GM18519 (cell line): ENCODE results near the gene SYNDIG1.

Experiments used
- ATAC-seq: cut with Tn5 transposase; IDR thresholded peaks from one replicate; pipeline ENCODE4 v1.9.1; 2021; ENCODE audit warnings: mild to moderate bottlenecking, moderate library complexity; ENCODE audit not compliant: unreplicated experiment, low FRiP score

Gene SYNDIG1

DNA sequence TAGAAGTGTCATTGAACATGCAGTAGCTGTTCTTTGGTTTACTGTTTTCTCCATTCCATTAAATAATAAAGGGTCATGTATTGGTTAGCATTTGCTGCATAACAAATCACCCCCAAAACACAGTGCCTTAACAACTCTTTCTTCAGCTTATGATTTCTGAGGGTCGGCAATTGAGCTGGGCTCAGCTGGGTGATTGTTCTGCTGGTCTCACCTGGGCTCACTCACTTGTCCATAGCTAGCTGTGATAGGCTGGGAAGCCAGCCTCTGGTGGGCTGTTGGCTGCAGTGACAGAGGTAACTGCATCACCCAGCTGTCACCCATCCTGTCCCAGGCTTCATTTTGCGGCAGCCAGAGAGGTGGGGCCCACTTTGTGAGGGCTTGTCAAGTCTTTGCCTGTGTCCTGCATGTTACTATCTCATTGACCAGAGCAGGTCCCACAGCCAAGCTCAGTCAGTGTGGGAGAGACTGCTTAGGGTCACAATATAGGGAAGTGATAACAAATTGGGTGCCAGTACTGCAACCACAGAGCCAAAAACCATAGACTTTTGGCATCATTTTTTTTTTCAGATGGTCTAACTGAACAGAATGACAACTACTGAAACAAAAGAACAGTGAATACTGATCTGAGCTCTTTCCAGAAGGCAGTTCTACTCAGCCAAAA lies 76.9 kb downstream of the SYNDIG1 start:
- ATAC-seq = no peak

DNA sequence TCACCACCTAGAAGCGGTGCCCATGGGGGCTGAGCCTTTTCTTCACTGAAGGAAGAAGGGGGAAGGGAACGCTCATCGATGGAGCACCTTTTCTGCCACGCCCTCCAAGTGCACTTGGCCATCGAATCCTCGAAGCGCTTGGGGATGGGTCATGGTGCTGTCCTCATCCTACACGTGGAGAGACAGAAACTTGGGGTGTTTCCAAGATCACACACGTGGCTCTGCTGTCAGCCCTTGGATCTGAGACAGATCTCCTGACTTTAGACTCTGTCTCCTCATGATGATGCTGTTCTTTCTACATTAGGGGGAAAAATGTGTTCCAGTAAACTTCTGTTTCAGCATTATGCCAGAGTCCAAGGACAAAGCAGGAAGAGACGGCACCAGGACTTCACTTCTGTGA lies 78.5 kb downstream of the SYNDIG1 start:
- no peak for ATAC-seq

DNA sequence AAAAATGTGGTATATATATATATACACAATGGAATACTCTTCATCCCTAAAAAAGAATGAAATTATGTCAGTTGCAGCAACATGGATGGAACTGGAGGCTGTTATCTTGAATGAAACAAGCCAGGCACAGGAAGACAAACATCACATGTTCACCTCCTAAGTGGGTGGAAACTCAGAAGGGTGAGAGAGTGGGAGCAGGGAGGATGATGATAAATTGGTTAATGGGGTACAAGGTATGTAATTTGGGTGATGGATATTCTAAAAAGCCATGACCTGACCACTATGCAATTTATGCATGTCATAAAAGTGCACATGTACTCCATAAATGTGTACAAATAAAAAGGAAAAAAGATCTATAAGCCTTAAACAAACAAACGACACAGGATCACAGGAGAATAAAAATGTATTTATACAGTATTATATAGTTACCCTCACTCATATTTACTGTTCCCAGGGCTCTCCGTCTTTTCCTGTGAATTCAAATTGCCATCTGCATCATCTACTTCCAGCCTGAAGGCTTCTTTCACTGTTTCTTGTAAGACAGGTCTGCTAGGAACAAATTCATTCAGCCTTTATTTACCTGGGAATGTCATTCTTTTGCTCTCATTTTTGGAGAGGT lies 89.8 kb downstream of the SYNDIG1 start:
- no peak for ATAC-seq

DNA sequence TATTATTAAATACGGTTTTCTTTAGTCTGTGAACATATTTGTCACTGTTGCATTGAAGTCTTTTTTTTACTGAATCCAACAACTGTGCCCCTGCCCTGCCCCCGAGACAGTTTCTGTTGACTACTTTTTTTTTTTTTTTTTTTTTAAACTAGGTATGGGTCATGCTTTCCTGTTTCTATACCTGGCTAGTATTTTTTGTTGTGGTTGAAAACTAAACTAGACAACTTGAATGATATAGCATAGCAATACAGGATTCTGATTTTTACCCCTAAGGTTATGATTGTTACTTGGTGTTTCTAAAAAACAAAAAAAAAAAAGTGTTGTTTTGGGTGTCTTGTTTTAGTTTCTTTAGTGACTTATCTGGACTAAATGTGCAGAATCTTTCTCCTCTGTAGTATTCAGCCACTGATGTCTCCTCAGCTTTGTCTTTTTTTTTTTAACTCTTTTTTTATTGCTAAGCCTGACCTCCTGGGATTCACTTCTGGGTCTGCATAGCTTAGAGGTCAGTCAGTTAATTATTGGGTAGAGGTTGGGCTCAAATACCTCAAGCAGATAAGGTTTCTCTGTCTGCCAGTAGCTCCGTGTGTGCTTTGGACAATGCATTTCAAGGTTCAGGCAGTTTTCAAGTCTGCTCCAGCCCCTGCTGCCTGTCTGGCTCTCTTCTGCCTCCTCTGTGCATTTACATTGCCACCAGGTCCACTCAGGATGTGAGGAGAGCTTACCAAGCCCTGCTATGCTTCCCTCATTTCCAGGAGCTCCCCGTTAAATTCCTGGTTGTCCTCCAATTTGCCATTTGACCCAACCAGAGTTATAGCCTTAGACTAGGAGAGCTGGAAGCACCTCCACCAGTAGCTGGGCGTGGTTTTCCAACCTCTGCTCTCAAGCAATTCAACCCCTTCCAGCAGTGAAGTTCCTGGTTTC lies 91.4 kb downstream of the SYNDIG1 start:
- no peak for ATAC-seq

DNA sequence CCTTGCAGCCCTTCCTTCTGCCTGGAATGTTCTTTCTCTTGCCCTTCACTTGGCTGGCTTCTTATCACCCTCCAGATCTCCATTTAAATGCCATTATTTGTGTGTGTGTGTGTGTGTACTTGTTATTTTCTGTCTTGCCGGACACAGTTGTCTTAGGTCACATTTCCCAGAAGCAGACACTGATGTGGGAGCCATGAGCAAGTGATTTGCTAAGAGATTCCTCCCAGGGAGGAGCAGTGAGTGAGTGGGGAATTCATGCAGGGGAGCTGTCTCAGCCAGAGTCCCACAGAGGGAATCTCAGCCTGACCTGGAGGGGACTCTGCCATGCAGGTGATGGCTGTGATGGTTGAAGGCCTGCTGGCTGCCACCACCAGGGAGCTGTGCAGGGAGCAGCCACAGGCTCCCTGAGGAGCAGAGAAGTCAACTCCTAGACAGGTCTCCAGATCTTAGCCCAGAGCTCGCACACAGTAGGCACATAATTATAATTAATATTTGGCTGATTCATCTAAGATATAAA lies 96.5 kb downstream of the SYNDIG1 start:
- no peak for ATAC-seq

DNA sequence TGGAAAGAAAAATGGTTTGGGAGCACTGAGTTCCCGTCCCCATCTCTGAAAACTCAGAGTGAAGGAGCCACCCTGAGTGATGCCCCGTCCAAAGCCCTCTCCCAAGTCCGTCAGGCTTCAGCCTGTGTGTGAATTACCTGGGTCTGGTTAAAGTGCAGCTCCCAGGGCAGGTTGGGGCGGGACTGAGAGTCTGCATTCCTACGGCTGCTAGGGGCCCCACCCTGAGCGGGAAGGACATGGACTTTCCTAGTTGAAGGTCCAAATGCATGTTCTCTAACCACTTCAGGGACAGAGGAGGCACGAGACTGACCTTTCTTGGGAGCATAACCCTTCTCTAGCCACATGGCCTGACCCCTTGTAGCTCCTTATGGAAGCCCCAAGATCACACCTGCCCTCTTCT lies 97.2 kb downstream of the SYNDIG1 start:
- no peak for ATAC-seq

DNA sequence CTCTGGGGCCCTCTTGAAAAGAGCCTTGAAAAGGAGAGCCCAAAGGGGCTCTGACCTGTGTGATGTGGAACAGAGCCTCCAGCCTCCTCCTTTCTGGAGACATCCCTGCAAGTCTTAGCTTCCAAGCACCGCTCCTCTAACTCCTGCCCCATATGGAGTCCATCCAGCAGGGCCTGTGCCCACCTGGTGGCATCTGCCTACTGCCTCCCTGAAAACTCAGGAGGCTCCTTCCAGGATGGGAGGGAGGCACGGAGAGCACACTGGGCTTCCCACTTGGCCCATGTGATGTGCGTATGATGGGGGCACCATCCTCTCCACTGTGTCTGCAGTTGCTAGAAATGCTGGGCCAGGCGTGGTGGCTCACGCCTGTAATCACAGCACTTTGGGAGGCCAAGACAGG lies 98.1 kb downstream of the SYNDIG1 start:
- no peak for ATAC-seq

DNA sequence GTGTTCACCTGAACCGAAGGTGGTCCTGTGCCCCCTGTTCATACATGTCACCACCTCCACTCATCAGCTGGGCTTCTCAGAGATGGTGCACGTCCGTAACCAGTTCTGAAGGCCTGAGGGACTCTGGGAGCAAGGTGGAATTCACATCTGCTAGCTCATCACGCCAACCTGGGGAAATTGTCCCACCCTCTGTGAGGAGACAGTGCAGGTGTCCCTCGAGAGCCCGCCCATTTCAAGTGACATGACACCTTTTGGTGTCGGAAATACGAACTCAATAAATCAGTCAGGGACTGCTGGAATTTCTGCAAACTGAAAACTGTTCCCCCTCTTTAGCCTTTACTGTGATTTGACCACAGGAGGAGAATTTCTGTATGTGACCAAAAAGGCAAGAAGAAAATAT lies 99.4 kb downstream of the SYNDIG1 start:
- no peak for ATAC-seq

DNA sequence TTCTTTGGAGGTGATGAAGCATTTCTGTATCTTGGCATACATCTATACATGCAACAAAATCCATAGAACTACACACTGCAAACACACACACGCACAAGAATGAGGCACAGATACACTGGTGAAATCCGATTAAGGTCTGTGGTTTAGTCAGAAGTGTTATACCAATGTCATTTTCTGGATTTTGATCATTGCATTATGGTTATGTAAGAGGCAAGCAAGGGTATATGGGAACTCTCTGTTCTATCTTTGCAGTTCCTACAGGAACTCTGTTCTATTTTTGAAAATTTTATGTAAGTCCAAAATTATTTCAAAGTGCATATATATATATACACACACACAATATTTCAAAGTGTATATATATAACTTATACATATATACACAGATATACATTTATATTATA lies 101.7 kb downstream of the SYNDIG1 start:
- ATAC-seq = no peak

DNA sequence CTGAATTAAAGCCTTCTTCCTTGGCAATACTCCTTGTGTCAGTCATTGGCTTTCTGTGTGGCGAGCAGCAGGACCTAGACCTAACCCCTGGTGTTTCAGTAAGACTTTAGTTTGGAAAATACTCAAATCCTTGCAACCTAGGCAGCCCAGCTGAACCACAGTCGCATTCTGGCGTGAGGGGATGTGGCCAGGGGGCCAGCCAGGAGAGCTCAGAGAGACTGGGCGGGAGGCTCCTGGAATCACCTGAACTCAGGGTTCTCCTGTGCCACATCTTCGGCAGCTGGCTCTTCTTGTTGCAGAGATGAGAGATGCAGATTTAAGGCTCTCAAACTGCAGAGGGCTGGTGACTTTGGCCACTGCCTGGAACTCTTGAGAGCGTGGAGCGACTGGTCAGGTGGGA lies 102.7 kb downstream of the SYNDIG1 start:
- no peak for ATAC-seq

DNA sequence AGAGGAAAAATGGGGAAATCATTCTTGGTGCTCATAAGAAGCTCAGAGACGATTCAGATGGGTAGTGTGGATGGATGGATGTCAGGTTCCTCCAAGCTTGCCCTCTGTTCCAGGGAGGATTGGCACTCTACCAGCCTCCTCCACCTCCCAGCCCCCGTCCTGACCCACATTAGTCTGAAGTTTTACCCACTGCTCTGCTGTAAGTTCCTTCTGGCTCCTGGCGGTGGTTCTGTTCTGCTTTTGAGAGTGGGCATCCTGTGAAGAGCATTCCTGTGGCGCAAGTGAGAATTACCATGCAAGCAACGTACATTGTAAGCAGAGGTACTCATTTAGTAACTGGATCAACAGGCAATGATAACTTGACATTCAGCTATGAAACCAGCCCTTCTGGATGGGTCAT lies 103.4 kb downstream of the SYNDIG1 start:
- no peak for ATAC-seq

DNA sequence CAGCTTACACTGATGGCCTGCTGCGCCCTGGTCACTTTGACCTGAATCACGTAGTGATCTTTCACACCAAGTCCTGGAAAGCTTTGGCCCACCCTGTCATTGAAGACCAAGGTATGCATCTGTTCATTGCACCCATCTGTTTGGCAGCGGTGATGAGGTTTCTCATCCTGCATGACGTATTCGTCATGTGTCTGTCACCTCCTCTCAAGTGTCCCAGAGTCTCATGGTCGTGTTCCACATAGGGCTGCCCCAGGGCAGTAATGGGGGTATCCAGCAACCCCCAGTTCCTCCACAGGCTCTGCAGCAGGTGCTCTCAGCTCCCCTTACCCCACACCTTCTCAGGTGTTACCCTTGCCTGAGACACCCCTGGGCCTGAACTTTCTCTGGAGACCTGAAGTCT lies 104.1 kb downstream of the SYNDIG1 start:
- ATAC-seq = no peak

DNA sequence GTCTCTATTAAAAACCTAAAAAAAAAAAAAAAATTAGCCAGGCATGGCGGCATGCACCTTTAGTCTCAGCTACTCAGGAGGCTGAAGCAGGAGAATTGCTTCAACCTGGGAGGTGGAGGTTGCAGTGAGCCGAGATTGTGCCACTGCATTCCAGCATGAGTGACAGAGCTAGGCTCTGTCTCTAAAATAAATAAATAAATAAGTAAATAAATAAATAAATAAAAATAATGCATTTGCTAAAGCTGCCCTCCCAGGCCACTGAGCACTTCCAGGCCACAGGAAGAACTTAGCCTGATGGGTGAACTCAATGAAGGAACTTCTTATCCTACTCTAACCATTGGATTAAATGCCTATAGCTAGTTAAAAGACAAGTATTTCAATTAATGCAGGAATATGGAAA lies 104.9 kb downstream of the SYNDIG1 start:
- no peak for ATAC-seq

DNA sequence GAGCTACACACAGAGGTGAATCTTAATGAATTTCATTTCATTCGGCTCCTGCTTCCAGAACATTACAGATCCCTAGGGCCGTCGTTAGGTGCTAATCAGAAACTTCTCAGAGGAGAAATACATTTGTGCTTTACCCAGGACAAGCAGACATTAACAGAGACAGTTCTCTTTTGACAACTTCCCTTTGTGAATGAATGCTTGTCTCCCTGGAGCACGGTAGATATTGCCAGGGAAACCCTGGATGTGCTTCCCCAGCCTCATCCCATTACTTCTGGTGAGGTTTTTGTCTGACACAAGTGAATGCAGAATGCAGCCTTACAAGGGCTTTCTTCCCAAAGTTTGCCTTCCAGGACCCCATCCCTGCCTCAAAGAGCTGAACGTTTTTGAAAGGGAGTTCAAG lies 105.4 kb downstream of the SYNDIG1 start:
- ATAC-seq = no peak

DNA sequence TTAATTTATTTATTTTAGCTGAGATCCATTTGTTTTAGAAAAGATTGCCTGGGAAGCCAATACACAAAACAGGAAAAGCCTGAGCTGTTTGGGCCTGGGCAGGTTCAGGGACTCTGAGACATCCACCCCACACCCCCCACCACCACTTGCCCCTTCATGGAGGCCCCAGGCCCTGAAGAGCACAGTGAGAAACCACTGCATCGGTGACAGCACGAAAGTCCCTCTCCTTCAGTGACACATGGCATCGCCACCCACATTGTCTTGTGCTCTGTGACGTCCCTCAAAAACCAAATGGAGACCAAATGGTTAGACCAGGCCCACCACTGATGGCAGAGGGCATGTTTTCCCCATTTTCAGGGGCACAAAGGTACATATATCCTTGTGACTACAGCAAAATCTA lies 106.4 kb downstream of the SYNDIG1 start:
- no peak for ATAC-seq

DNA sequence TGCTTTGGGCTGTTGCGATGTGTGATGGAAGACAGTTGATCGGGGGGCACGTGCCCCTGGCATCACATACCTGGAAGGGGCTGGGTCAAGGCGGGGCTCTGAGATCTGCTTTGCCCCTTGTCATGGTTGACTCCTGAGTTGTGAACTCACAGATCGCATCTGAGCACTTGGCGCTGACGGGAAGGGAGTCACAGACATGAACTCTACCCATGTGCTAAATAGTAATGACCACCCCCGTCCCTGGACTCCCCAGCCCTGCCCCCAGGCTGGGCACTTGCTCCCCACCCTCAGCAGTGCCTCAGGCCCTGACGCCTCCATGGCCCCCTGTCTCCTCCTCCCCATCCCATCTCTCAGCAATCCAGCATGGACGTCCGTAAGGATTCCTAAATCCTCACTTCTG lies 107.0 kb downstream of the SYNDIG1 start:
- ATAC-seq = no peak

DNA sequence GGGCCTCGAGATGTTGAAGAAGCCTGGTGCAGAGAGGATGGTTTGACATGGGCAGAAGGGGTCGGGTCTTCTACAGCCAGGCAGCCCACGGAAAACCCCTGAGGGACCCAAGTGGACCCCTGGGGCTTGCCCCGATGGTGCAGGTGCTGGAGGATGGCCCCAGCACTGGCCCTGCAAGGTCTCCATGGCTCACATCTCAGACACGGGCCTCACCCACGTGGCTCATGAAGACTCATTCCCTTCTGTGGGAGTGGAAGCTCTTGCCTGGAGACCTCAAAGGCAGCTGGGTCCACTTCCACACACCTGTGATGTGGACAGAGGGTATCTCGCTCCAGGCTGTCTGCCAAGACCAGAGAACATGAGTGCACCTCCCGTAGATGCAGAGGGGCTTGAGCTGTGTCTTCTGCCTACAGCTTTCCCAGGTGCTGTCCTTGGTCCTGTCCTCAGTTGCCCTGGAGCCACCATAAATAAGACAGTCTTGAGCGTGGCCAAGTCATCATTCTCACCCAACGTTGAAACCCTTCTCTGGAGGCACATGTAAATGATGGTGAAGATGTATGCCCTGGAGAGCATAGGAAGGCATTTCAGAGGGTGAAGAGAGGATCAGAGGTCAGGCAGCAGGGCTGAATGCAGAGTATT lies 108.0 kb downstream of the SYNDIG1 start:
- no peak for ATAC-seq

DNA sequence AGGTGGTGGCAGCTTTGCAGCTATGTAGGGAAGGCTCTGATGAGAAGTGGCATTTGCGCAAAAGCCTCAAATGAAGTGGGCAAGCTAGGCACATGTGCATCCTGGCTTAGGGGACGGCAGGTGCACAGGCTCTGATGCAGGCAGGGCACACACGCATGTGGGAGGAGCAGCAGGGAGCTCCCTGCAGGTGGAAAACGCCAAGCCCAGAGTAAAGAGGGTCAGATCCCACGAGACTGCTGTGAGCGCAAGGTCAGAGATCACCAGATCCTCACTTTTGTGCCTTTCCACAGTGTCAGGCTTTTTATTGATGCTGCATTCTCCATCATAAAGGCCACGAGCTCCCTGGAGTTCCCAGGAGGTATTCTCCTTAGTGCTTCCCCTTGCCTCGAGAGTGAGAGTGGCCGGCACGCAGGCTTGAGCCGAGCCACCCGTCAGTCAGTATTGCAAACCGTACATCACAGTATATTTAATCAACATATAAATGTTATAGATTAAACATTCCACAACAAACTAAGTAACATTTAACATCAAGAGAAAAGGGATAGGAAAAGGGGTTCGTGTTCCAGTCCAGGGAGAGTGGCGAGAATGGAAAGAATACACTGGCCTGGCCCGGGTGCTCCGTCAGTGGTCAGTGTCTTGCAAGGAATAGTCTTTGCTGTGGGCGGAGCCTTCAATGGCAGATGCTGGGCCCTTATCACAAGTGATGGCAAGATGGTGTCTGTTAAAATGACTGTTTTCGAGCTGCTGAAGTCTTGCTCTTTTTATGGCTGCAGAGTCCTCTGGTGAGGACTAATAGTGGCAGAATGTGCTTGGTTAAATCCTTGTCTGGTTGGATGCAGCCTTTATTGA lies 109.4 kb downstream of the SYNDIG1 start:
- no peak for ATAC-seq

DNA sequence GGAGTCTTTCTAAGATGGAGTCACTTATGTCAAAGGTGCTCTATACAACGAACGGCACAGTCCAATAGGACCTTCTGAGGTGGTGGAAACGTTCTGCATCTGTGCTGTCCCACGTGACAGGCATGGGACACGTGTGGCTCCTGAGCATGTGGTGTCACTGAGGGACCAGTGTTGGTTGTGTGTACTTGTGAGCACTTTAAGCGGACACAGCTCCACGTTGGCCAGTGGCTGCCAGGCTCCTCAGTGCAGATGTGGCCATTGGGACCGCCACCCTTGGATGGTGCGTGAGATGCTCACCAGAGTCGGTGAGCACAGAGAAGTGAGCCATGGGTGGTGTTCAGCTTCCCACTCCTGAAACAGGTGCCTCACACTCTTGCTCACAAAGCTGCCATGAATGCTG lies 110.0 kb downstream of the SYNDIG1 start:
- no peak for ATAC-seq

DNA sequence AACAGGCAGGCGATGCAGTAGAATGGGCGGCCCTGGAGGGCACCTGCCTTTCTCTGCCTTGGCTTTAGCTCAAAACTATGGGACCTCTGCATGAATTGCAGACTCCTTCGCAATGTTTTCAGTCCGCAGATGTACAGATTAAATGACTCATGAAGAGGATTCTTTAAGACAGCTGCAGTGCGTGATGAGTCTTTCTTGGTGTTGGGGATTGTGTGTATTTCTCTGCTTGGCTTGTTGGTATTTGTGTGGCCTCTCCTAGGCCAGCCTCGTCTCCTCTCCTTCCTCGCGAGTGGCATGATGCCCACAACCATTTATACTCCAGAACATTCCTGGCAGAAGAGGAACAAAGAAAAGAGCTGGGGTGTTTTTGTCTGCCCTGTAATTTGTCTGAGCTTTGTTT lies 110.6 kb downstream of the SYNDIG1 start:
- no peak for ATAC-seq
